ENCODE measurements around the gene PRKACG. TPM values are rescaled to one million over a fixed set of nuclear protein-coding genes. Genes with fewer than 3 reads are reported as not detected.

The PRKACG gene
- not detected in 2 replicates for total RNA-seq (ENCODE audit: low replicate concordance)

DNA sequence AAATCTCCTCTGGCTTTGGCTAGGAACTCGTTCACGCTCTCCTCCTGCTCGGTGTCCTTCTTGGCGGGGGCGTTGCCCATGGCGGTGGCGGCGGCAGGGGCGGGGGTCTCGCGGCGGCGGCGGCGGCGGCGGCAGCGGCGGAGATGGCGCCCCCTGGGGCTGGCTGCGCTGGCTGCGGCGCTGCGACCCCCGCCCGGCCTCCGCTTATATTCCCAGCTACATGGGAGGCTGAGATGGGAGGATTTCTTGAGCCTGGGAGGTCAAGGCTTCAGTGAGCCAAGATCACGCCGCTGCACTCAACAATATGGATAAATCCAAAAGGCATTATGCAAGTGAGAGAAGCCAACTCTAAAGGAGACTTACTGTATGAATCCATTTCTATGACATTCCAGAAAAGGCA lies at the start of gene PRKACG:
PRKACG (minus strand) TSS at position 101 of the 400 bp plus-strand sequence; CDS start at position 80, 21 bp downstream.
- no peak within 1 kb of the TSS for H3K4me2 ChIP-seq
- no peak within 1 kb of the TSS for H3K9ac ChIP-seq
- H3F3A ChIP-seq (ENCODE audit: low read depth): peaks cover 9% of the 10 kb centered on the region
- no peak for DNase-seq (ENCODE audit: low spot score)
- H3K36me3 Mint-ChIP-seq: peaks cover 6% of the 10 kb centered on the region
- no peak within 1 kb of the TSS for H3K27ac ChIP-seq
- peaks cover 14% of the 10 kb centered on the region for H3K4me1 ChIP-seq
- H3K27me3 ChIP-seq: no peaks in the 10 kb centered on the region
- H3K36me3 ChIP-seq: no peaks in the 10 kb centered on the region
- TF ChIP-seq, protein P1, sequence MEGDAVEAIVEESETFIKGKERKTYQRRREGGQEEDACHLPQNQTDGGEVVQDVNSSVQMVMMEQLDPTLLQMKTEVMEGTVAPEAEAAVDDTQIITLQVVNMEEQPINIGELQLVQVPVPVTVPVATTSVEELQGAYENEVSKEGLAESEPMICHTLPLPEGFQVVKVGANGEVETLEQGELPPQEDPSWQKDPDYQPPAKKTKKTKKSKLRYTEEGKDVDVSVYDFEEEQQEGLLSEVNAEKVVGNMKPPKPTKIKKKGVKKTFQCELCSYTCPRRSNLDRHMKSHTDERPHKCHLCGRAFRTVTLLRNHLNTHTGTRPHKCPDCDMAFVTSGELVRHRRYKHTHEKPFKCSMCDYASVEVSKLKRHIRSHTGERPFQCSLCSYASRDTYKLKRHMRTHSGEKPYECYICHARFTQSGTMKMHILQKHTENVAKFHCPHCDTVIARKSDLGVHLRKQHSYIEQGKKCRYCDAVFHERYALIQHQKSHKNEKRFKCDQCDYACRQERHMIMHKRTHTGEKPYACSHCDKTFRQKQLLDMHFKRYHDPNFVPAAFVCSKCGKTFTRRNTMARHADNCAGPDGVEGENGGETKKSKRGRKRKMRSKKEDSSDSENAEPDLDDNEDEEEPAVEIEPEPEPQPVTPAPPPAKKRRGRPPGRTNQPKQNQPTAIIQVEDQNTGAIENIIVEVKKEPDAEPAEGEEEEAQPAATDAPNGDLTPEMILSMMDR (IDR thresholded peaks at IDR 0.05): no peak
- TF ChIP-seq EZH2 (IDR thresholded peaks at IDR 0.05) (no peak), EZH2phosphoT487 (IDR thresholded peaks at IDR 0.05) (no peak)
- no peaks in the 10 kb centered on the region for H3K9me3 ChIP-seq (ENCODE audit: low read depth)
- H3K4me3 Mint-ChIP-seq: no peak within 1 kb of the TSS
- H3K79me2 ChIP-seq (ENCODE audit: low read depth): no peaks in the 10 kb centered on the region
- no peak within 1 kb of the TSS for H3K4me3 ChIP-seq
- peaks cover 17% of the 10 kb centered on the region for H3K4me1 Mint-ChIP-seq
- H3K27me3 Mint-ChIP-seq (ENCODE audit: insufficient read depth, low read depth): peaks cover 5% of the 10 kb centered on the region
- H2AFZ ChIP-seq (replicated peaks): no peak within 1 kb of the TSS
- H3K9me3 Mint-ChIP-seq: peaks cover 4% of the 10 kb centered on the region
- H4K20me1 ChIP-seq (ENCODE audit: low read depth): no peaks in the 10 kb centered on the region
- H3K27ac Mint-ChIP-seq: no peak within 1 kb of the TSS

DNA sequence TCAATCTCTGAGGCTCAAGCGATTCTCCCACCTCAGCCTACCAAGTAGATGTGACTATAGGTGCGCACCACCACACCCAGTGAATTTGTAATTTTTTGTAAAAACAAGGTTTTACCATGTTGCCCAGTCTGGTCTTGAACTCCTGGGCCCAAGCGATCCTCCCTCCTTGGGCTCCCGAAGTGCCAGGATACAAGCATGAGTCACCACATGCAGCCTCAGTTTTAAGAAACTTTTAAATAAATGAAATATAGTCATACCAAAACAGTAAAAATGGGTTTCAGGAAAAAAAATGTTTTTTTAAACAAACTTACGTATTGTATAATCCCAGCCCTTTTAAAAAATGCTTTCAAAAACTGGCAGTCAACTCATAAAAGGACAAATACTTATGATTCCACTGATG lies 48.3 kb upstream of the PRKACG start:
- Histone ChIP-seq H2AFZ (replicated peaks) (no peak overlapping the region), H3K4me2 (no peak overlapping the region), H3K79me2 (ENCODE audit: low read depth) (no peaks in the 10 kb centered on the region), H3K27ac (no peak overlapping the region), H3K27me3 (no peaks in the 10 kb centered on the region), H3F3A (ENCODE audit: low read depth) (no peaks in the 10 kb centered on the region), H3K36me3 (no peaks in the 10 kb centered on the region), H3K9me3 (ENCODE audit: low read depth) (no peaks in the 10 kb centered on the region), H3K9ac (no peak overlapping the region), H4K20me1 (ENCODE audit: low read depth) (no peaks in the 10 kb centered on the region), H3K4me3 (no peak overlapping the region), H3K4me1 (no peaks in the 10 kb centered on the region)
- TF ChIP-seq, protein P1 (IDR thresholded peaks at IDR 0.05): no peak
- TF ChIP-seq EZH2 (IDR thresholded peaks at IDR 0.05): no peak
- TF ChIP-seq EZH2phosphoT487 (IDR thresholded peaks at IDR 0.05): no peak
- Mint-ChIP-seq H3K9me3 (no peaks in the 10 kb centered on the region), H3K4me3 (no peak overlapping the region), H3K27me3 (ENCODE audit: insufficient read depth, low read depth) (peaks cover 3% of the 10 kb centered on the region), H3K27ac (no peak overlapping the region), H3K4me1 (no peaks in the 10 kb centered on the region), H3K36me3 (peaks cover 31% of the 10 kb centered on the region)
- DNase-seq (ENCODE audit: low spot score): no peak

GRCh38 chr9:69060766-69061165 lies 46.9 kb upstream of the PRKACG start:
- no peak overlapping the region for H2AFZ ChIP-seq (replicated peaks)
- DNase-seq (ENCODE audit: low spot score): no peak
- Mint-ChIP-seq H3K4me1 (no peaks in the 10 kb centered on the region), H3K4me3 (no peak overlapping the region), H3K27ac (no peak overlapping the region), H3K36me3 (peaks cover 35% of the 10 kb centered on the region), H3K9me3 (no peaks in the 10 kb centered on the region), H3K27me3 (ENCODE audit: insufficient read depth, low read depth) (peaks cover 3% of the 10 kb centered on the region)
- no peaks in the 10 kb centered on the region for H4K20me1 ChIP-seq (ENCODE audit: low read depth)
- H3K9ac ChIP-seq: no peak overlapping the region
- no peaks in the 10 kb centered on the region for H3K36me3 ChIP-seq
- no peak overlapping the region for H3K4me2 ChIP-seq
- no peaks in the 10 kb centered on the region for H3K27me3 ChIP-seq
- H3K4me3 ChIP-seq: no peak overlapping the region
- H3K79me2 ChIP-seq (ENCODE audit: low read depth): no peaks in the 10 kb centered on the region
- TF ChIP-seq EZH2phosphoT487 (IDR thresholded peaks at IDR 0.05): no peak
- TF ChIP-seq, protein P1 (IDR thresholded peaks at IDR 0.05): no peak
- TF ChIP-seq EZH2 (IDR thresholded peaks at IDR 0.05): no peak
- no peaks in the 10 kb centered on the region for H3K4me1 ChIP-seq
- H3F3A ChIP-seq (ENCODE audit: low read depth): no peaks in the 10 kb centered on the region
- no peak overlapping the region for H3K27ac ChIP-seq
- H3K9me3 ChIP-seq (ENCODE audit: low read depth): no peaks in the 10 kb centered on the region

Measured in neural progenitor cell (in vitro differentiated cells).